Measurements from ENCODE around the gene STAG1.
"Not testable (repeated sequence)": the region's sequence is repeated elsewhere in the genome, so short reads cannot be mapped to it uniquely, and the experiment has no call there.

DNA sequence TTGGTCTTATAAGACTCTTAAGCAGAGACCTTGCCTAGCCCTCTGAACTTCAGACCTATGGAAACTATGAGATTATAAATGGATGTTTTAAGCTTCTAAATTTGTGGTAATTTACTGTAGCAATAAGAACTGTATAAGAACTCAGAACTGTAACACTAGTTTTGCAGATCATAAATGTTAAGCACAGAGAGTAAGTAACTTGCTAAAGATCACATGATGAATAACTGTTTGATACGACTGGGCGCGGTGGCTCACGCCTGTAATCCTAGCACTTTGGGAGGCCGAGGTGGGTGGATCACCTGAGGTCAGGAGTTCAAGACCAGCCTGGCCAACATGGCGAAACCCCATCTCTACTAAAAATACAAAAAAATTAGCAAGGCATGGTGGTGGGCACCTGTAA lies 85.9 kb downstream of the STAG1 start:
- TF ChIP-seq, protein P1, sequence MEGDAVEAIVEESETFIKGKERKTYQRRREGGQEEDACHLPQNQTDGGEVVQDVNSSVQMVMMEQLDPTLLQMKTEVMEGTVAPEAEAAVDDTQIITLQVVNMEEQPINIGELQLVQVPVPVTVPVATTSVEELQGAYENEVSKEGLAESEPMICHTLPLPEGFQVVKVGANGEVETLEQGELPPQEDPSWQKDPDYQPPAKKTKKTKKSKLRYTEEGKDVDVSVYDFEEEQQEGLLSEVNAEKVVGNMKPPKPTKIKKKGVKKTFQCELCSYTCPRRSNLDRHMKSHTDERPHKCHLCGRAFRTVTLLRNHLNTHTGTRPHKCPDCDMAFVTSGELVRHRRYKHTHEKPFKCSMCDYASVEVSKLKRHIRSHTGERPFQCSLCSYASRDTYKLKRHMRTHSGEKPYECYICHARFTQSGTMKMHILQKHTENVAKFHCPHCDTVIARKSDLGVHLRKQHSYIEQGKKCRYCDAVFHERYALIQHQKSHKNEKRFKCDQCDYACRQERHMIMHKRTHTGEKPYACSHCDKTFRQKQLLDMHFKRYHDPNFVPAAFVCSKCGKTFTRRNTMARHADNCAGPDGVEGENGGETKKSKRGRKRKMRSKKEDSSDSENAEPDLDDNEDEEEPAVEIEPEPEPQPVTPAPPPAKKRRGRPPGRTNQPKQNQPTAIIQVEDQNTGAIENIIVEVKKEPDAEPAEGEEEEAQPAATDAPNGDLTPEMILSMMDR (IDR thresholded peaks at IDR 0.05): not testable (repeated sequence)
- TF ChIP-seq POLR2A (IDR thresholded peaks at IDR 0.05): not testable (repeated sequence)

Data from tibial nerve (tissue), 3 donors.